ENCODE measurements around the gene F13B.
"Not testable (repeated sequence)": the region's sequence is repeated elsewhere in the genome, so short reads cannot be mapped to it uniquely, and the experiment has no call there.

F13B gene

DNA sequence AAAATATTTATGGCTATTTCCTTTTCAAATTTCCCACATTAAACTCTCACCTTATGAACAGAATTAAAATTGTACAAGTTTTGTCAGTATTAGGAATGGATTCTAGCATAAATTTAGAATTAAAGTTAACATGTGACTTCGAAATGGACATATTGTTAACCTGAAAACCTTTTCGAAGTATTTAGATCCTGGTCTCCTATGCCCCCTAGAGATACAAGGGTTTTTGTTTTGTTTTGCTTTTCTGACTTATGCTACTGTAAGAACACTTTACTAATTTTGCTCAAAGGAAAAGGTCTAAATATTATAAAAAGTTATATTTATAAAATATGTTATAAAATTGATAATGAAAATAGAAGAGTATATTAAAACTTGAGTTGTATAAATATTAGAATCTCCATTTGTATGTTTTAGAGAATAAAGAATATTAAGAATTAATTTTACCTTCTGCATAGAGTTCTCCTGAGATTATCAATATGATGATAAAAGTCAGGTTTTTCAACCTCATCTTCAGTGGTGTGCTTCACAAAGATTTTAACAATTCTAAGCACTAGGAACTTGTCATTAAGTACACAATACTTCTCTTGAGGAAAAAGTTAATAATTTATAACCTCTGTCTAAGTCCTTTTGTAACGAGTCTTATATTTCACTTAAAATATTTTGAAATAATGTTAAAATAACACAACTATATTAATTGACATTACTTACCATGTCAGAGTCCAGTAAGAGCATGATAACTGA, at the start of gene F13B:
Gene F13B (minus strand): TSS at position 542 of the 738 bp plus-strand sequence. CDS start 37 bp downstream, at position 505.
- DNase-seq (ENCODE audit: low read depth in 1 of 2, low spot score in 1 of 2): no peak

DNA sequence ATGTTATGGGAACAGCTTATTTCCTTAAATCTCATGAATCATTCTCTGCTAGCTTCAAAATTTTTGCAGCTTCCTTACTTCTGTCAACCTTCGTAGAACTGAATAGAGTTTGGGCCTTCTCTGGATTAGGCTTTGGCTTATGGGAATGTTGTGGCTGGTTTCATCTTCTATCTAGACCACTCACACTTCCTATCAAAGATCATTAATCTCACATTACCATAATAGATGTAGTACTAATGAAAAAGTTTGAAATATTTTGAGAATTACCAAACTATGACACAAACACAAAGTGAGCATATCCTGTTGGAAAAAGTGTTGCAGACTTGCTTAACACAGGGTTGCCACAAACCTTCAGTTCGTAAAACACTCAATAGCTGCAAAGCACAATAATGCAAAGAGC, 49.1 kb upstream of the F13B start:
- no peak for DNase-seq (ENCODE audit: low read depth in 1 of 2, low spot score in 1 of 2)

- no peak for DNase-seq (ENCODE audit: low read depth in 1 of 2, low spot score in 1 of 2)
Measured at GRCh38 chr1:197106869-197107268, 39.8 kb upstream of the F13B start.

DNA sequence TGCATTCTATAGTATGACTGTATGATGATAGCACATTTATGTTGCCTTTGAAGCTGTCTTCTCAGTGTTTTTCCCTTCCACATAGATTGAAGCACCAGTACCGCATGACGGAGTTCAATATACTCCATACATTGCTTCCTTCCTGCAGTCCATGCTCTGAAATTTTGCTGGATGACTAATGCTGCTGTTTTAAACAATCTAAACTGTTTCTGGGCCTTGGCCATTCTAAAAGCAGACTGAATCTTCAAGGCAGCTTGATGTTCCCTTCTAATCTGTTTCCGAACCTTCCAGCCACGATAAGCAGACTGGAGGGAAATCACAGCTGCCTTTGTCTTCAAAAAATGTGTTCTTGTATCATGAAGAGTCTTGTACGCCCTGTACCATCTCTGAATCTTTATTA, 36.2 kb upstream of the F13B start:
- no peak for DNase-seq (ENCODE audit: low read depth in 1 of 2, low spot score in 1 of 2)

DNA sequence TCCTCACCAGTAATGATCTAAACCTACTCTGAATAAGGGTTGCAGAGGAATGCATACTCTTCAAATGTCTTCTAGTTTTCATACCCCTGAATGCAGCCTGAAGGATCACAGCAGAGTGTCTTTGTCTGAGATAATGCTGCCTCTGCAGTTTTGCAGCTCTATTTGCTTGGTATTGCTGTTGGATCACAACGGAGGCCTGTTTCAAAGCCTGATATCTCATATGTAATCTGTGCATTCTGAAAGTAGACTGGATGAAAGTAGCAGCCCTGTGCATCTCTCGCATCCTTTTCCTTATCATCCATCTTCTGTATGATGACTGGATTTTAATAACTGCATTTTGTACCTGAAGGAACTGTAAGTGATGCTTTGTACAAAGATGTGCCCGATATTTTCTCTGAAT, 34.9 kb upstream of the F13B start:
- no peak for DNase-seq (ENCODE audit: low read depth in 1 of 2, low spot score in 1 of 2)

DNA sequence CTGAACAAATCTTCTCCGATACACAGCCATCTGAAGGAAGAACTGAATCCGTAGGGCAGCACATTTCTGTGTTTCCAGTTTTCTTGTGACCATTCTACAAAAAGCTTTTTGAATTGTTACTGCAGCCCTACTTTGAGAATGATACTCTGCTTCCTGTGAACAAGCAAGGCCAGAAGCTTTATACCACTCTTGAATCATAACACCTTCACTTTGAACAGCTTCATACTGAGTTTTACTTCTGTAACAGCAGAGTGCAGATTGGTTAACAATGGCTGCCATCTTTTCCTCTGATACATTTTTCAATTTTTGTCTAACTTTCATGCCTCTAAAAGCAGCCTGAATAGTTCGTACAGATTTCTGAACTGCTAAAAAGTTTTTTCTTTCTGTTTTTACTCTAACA, 33.6 kb upstream of the F13B start:
- DNase-seq (ENCODE audit: low read depth in 1 of 2, low spot score in 1 of 2): no peak

DNA sequence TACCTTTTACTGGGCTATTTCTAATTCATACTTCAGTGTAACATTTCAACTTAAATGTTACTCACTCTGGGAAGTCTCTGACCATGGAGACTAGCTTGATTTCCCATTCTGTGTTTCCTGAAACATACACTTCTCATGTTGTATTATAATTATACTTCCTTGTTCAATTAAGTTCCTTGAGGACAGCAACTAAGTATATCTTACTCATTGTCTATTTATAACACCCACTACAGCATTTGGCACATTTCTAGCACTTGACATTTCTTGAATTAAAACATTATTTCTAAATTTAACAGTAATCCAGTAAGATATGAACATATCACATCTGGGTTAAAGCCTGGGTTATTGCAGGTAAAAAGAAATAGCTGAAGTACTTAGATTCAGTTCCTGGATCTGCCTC, 32.4 kb upstream of the F13B start:
- no peak for DNase-seq (ENCODE audit: low read depth in 1 of 2, low spot score in 1 of 2)

- not testable (repeated sequence) for DNase-seq (ENCODE audit: low read depth in 1 of 2, low spot score in 1 of 2)
Measured at GRCh38 chr1:197096971-197097370, 29.9 kb upstream of the F13B start.

- DNase-seq (ENCODE audit: low read depth in 1 of 2, low spot score in 1 of 2): no peak
Measured at GRCh38 chr1:197096137-197096536, 29.1 kb upstream of the F13B start.

DNA sequence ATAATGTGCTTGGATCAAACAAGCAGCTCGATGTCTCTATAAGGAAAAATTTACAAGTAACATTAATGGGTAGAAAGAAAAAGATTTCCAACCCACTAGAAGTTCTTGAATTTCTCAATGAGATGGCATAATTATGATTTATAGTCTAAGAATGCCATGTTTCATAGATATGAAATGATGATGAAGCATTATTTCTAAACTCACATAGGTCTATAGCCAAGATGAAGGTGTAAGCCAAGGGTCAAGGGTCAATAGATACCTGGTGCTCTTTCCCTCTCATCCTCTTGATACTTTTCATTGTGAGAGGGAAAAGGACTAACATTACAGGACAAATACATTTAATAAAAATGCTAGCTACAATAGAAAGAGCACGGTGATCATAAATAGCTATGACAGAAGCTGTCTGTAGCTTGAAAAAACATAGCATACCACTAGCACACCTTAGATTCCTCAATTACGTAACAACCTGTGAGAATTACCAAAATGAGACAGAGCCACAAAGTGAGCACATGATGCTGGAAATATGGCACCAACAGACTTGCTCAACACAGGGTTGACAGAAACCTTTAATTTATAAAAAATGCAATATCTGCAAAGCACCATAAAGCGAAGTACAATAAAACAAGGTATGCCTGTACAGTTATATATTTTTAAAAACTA, 26.3 kb upstream of the F13B start:
- no peak for DNase-seq (ENCODE audit: low read depth in 1 of 2, low spot score in 1 of 2)

GRCh38 chr1:197092491-197093023, 25.5 kb upstream of the F13B start:
- no peak for DNase-seq (ENCODE audit: low read depth in 1 of 2, low spot score in 1 of 2)

DNA sequence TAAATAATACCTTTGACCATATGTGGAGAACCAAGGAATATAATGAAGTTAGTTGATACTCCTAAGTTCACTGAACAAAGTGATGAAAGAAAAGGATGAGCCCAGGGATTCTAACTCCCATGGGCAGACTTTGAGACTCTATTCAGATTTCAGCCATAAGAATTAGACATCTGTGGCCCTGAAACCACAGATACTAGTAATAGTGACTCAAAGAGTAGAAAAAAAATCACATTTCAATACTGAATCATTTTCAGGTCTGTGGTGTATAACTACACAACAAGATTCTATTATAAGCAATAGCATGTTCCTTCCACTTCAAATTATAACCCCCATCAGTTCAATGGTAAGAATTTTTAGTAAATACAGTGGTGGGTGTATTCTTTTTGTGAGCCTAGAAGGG, 16.4 kb upstream of the F13B start:
- no peak for DNase-seq (ENCODE audit: low read depth in 1 of 2, low spot score in 1 of 2)

DNA sequence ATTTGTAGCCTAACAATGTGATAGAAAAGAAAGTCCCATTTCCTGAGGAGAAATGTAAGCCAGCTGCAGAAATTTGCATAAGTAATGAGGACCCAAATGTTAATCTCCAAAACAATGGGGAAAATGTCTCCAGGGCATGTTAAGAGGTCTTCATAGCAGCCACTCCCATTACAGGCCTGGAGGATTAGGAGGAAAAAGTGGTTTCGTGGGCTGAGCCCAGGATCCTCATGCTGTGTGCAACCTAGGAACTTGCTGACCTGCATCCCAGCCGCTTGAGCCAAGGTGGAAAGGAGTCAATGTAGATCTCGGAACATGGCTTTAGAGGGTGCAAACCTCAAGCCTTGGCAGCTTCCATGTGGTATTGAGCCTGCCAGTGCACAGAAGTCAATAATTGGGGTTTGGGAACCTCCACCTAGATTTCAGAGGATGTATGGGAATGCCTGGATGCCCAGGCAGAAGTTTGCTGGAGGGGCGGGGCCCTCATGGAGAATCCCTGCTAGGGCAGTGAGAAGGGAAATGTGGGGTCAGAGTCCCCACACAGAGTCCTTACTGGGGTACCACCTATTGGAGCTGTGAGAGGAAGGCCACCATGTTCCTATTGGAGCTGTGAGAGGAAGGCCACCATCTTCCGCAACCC, 14.2 kb upstream of the F13B start:
- DNase-seq (ENCODE audit: low read depth in 1 of 2, low spot score in 1 of 2): no peak

GRCh38 chr1:197080323-197080722, 13.3 kb upstream of the F13B start:
- DNase-seq (ENCODE audit: low read depth in 1 of 2, low spot score in 1 of 2): no peak

GRCh38 chr1:197076585-197076984, 9.5 kb upstream of the F13B start:
- DNase-seq (ENCODE audit: low read depth in 1 of 2, low spot score in 1 of 2): no peak

DNA sequence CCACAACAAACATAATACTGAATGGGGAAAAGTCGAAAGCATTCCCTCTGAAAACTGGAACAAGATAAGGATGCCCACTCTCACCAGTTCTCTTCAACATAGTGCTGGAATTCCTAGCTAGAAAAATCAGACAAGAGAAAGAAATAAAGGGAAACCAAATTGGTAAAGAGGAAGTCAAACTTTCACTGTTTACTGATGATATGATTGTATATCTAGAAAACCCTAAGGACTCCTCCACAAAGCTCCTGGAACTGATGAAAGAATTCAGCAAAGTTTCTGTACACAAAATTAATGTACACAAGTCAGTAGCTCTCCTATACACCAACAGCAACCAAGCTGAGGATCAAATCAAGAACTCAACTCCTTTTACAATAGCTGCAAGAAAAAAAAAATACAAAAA, 6.9 kb upstream of the F13B start:
- no peak for DNase-seq (ENCODE audit: low read depth in 1 of 2, low spot score in 1 of 2)

- DNase-seq (ENCODE audit: low read depth in 1 of 2, low spot score in 1 of 2): no peak
Measured at GRCh38 chr1:197067457-197067818, 378 bp upstream of the F13B start.

DNA sequence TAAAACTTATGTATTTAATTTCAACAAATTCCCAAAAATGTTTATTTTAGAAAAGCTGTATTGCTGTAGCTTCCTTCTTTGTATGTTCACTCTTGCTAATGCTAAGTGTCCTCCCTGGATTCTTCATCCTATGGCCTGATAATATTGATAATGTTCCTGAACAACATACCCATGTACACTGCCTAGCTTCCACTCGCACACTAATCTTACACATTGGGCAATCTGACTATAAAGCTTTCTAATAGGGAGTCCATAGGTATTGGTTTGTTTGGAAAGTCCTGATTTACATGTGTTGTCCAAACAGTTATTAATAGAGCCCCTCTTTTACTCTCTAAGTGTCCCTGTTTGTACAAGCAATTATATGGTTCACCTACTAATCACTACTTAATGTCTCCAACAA, 783 bp downstream of the F13B start:
- DNase-seq (ENCODE audit: low read depth in 1 of 2, low spot score in 1 of 2): no peak

DNA sequence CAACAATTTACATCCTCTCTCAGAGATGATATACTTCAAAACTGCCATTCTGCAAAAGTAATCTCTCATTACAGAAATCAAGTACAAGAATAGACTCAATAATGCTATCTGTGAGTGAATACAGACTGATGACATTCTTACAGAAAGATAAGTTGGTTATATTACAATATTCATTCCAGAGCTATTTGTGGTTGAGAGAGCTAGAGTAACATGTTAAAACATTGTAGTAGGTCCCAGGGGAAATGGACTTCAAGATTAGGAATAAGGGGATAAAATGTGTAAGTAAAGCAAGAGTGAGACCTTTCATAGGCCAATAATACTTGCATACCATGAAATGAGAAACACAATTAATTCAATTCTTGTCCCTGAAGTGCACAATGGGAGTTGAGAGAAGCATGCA, 1.5 kb downstream of the F13B start:
- no peak for DNase-seq (ENCODE audit: low read depth in 1 of 2, low spot score in 1 of 2)

DNA sequence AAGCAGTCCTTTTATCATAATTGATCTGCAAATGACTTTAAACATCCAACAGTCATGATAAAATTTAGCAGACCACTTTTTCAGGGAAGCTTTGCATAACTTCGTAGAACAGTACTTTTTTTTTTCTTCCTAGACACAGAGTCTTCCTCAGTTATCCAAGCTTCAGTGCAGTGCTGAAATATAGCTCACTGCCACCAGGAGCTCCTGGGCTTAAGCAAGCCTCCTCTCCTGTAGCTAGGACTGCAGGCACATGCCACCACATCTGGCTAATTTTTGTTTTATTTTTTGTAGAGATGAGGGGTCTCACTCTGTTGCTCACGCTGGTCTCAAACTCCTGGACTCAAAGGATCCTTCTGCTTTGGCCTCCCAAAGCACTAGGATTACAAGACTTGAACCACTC, 3.8 kb downstream of the F13B start:
- DNase-seq (ENCODE audit: low read depth in 1 of 2, low spot score in 1 of 2): no peak

DNA sequence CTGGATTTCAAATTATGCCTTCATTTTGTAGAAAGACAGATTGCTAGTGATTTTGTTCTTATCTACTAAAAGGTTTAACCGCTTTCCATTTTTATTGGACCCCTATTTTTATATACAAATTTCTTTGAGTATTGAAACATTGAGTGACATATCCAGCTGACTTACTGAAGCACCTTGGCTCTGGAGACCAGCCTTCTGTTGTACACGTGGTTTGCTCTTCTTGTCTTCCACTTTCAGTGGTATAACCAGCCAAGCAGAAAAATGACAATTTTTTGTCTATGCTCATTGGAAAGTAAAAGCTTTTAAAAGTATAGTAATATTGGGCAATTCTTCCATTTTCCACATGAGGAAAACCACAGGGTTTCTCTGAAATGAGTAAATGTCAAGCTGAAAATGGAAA, 4.4 kb downstream of the F13B start:
- DNase-seq (ENCODE audit: low read depth in 1 of 2, low spot score in 1 of 2): no peak

- no peak for DNase-seq (ENCODE audit: low read depth in 1 of 2, low spot score in 1 of 2)
Measured at GRCh38 chr1:197049100-197049499, 18.0 kb downstream of the F13B start.

Data from activated T-helper 1 cell treated with anti-CD3 and anti-CD28 coated beads, Interleukin-2, amount 50 U/mL, for 16 hours (primary cell).